ENCODE data around the gene NOCT. TPM values are rescaled to one million over a fixed set of nuclear protein-coding genes. Genes with fewer than 3 reads are reported as not detected.
"Not testable (repeated sequence)": the region's sequence is repeated elsewhere in the genome, so short reads cannot be mapped to it uniquely, and the experiment has no call there.

NOCT gene
- polyA plus RNA-seq, 6 donors from 2014 or later, result 0.41 to 4.3 (median 1.3) TPM; not detected in 1

DNA sequence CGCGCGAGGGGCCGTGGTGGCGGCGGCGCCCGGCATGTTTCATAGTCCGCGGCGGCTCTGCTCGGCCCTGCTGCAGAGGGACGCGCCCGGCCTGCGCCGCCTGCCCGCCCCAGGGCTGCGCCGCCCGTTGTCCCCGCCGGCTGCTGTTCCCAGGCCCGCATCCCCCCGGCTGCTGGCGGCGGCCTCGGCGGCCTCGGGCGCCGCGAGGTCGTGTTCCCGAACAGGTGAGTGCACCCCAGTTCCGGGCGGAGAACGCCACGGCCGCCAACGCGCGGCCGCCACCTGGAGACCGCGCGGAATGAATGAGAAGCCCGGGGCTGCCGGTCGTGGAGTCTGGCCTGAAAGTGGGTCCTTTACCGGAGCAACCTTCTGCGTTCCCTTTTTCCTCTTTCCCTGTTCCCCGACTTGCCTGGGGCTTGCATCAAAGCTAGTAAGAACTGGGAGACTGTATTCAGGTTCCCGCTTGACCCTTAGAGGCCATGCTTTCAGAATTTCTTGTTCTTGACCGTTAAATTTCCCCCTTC is 429 bp downstream of the NOCT start:
- H3K36me3 Mint-ChIP-seq, result no peaks in the 10 kb centered on the region
- no peak for DNase-seq
- peak overlapping the region; percentile 83 to 98 (median 91) for H3K4me3 Mint-ChIP-seq

DNA sequence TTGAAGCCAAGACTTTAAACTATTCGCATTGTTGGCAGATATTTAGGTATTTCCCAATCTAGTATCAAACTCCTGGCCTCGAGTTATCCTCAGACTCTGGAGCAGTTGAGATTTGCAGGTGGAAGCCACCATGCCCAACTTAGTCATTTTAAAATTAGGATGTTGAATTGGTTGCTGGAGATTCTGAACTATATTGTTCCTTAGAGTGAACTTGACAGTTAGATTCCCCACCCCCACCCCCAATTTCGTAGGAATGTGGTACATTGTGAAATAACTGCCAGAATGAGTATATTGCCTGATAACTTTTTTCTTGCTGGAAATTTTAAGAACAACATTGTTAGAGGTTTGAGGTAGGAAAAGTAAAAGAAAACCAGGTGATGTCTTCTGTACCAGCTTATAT is 2.3 kb downstream of the NOCT start:
- ATAC-seq (ENCODE audit: low read depth in 2 of 2), result no peak
- Mint-ChIP-seq H3K27ac (peak overlapping the region in 2 of 6 donors; percentile 48 to 65), H3K4me3 (peak overlapping the region in 1 of 8 donors; percentile 71), H3K9me3 (no peaks in the 10 kb centered on the region), H3K36me3 (no peaks in the 10 kb centered on the region), H3K4me1 (peaks cover 11 to 21% (median 18%) of the 10 kb centered on the region in 3 donors), H3K27me3 (no peaks in the 10 kb centered on the region)
- no peak for DNase-seq

More for the DNA sequence above, 429 bp downstream of the NOCT start:
- peak overlapping the region; percentile 94 to 100 (median 100) for H3K27ac Mint-ChIP-seq
- ATAC-seq (ENCODE audit: low read depth in 2 of 2), result peak; percentile 8 to 10
- H3K27me3 Mint-ChIP-seq, result no peaks in the 10 kb centered on the region
- H3K4me1 Mint-ChIP-seq, result peaks cover 11 to 17% (median 16%) of the 10 kb centered on the region in 3 donors
- H3K9me3 Mint-ChIP-seq, result no peaks in the 10 kb centered on the region

DNA sequence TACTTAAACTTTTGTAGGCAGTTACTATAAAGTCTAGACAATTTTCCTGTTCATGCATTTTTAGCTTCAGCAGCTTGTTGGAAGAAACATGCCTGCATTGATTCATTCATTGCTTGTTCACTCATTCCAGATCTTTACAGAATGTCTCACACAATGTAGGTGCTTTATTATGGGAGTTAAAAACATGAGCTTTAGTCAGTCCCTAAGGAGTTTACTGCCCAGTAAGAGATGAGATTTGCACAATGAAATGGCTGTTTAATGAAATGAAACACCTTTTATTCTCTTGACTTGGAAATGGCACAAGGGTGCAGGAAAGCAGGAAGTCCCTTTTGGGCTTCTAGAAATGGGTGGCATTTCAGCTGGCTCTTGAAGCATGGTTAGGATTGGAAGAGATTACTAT is 2.9 kb downstream of the NOCT start:
- no peaks in the 10 kb centered on the region for H3K27me3 Mint-ChIP-seq

DNA sequence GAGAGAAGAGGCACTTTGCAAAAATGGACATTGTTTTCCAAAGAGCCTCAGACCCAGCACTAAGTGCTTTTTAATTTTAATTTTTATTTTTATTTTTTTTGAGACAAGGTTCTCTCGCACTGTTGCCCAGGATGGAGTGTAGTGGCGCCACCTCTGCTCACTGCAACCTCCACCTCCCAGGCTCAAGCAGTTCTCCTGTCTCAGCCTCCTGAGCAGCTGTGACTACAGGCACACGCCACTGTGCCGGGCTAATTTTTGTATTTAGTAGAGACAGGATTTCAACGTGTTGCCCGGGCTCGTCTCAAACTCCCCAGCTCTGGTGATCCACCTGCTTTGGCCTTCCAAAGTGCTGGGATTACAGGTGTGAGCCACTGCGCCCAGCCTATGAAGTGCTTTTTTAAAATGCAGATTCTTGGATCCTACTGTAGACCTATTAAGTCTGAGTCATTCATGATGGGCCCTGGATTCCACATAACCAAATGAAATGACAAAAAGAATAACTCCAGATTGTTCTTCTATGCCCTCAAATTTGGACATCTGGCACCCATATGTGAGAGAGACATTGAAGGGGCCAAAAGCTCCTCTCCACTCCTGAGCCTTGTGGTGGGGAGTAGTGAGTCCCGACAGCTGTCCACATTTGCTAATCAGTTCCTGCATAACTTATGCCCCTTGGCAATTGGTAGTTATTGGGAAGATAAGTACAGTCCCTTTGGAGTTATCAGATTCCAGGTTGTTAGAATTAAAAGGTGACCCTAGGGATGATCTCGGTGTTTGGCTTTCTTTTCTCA is 3.6 kb downstream of the NOCT start:
- Mint-ChIP-seq H3K4me1 (peaks cover 11 to 21% (median 18%) of the 10 kb centered on the region in 3 donors), H3K36me3 (no peaks in the 10 kb centered on the region), H3K9me3 (no peaks in the 10 kb centered on the region), H3K27ac (peak overlapping the region in 2 of 6 donors; percentile 11 to 18), H3K4me3 (peak overlapping the region in 1 of 8 donors; percentile 71), H3K27me3 (no peaks in the 10 kb centered on the region)
- DNase-seq (no peak), ATAC-seq (ENCODE audit: low read depth in 2 of 2) (no peak)

More for the DNA sequence above, 2.9 kb downstream of the NOCT start:
- Mint-ChIP-seq H3K9me3 (no peaks in the 10 kb centered on the region), H3K4me3 (peak overlapping the region in 1 of 8 donors; percentile 71), H3K27ac (peak overlapping the region in 3 of 6 donors; percentile 13 to 86 (median 18)), H3K4me1 (peaks cover 11 to 21% (median 18%) of the 10 kb centered on the region in 3 donors), H3K36me3 (no peaks in the 10 kb centered on the region)
- no peak for ATAC-seq (ENCODE audit: low read depth in 2 of 2)
- no peak for DNase-seq

DNA sequence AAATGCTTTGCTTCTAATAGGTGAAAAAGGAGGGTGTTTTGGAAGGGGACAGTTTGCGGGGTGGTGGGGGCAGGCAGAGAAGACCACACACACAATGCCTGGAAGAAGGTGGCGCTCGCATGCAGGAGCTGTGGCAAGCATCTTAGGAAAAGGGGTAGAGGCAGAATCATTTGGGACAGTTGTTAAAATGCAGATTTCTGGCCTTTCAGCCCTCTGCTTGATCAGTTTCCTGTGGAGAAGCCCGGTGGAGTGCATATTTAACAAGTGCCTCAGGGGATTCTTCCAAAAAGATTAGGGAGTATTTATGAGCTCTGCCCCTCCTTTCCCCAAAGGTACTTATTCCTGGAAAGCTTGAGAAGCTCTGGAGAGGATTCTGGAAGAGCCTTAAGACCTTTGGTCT is 4.8 kb downstream of the NOCT start:
- Mint-ChIP-seq H3K4me3 (no peak overlapping the region), H3K4me1 (peaks cover 1 to 13% (median 10%) of the 10 kb centered on the region in 3 donors), H3K36me3 (no peaks in the 10 kb centered on the region), H3K27ac (no peak overlapping the region), H3K27me3 (no peaks in the 10 kb centered on the region), H3K9me3 (no peaks in the 10 kb centered on the region)
- ATAC-seq (ENCODE audit: low read depth in 2 of 2) (no peak), DNase-seq (no peak)

DNA sequence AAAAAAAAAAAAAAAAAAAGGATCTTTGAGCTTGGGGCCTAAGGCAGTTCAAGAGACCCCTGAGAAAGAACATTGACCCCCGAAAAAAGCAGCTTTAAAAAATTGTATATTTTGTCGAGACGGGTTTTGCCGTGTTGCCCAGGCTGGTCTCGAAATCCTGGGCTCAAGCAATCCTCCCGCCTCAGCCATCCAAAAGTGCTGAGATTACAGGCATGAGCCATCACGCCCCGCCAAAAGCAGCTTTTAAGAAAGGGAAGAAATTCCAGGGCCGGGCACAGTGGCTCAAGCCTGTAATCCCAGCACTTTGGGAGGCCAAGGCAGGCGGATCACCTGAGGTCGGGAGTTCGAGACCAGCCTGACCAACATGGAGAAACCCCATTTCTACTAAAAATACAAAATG is 5.5 kb downstream of the NOCT start:
- not testable (repeated sequence) for ATAC-seq (ENCODE audit: low read depth in 2 of 2); DNase-seq; H3K4me3 Mint-ChIP-seq

DNA sequence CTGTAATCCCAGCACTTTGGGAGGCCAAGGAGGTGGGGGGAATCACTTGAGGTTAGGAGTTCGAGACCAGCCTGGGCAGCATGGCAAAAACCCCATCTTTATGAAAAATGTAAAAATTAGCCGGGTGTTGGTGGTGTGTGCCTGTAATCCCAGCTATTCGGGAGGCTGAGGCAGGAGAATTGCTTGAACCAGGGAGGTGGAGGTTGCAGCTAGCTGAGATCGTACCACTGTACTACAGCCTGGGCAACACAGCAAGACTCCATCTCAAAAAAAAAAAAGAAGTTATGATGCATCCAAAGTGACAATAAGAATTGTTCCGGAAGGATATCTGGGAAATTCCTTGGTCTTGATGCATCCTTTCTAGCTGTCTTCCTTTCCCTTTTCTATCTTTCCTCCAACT is 7.3 kb downstream of the NOCT start:
- peaks cover 0 to 13% (median 8%) of the 10 kb centered on the region in 3 donors for H3K4me1 Mint-ChIP-seq
- H3K9me3 Mint-ChIP-seq, result no peaks in the 10 kb centered on the region
- no peak overlapping the region for H3K27ac Mint-ChIP-seq
- DNase-seq (no peak), ATAC-seq (ENCODE audit: low read depth in 2 of 2) (no peak)
- no peak overlapping the region for H3K4me3 Mint-ChIP-seq
- H3K27me3 Mint-ChIP-seq, result no peaks in the 10 kb centered on the region
- H3K36me3 Mint-ChIP-seq, result no peaks in the 10 kb centered on the region

More for the DNA sequence above, 5.5 kb downstream of the NOCT start:
- not testable (repeated sequence) for H3K9me3 Mint-ChIP-seq, H3K27ac Mint-ChIP-seq, H3K36me3 Mint-ChIP-seq, H3K27me3 Mint-ChIP-seq
- peaks cover 0 to 13% (median 10%) of the 10 kb centered on the region in 3 donors for H3K4me1 Mint-ChIP-seq

DNA sequence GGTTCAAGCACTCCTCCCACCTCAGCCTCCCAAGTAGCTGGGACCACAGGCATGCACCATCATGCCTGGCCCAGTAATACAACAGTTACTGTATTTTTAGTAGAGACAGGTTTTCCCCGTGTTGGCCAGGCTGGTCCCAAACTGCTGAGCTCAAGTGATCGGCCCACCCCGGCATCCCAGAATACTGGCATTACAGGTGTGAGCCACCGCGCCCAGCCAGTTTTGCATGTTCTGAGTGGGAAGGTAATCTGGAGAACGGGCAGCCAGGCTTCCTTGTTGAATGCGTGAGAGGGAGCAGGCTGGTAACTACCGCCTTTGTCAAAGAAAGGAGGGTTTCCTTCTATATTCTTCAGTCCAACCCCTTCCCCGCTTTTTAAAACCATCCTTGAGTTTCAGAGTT is 9.1 kb downstream of the NOCT start:
- H3K27me3 Mint-ChIP-seq, result no peaks in the 10 kb centered on the region
- ATAC-seq (ENCODE audit: low read depth in 2 of 2) (no peak), DNase-seq (no peak)
- H3K36me3 Mint-ChIP-seq, result no peaks in the 10 kb centered on the region
- H3K27ac Mint-ChIP-seq, result peak overlapping the region in 1 of 6 donors; percentile 92
- H3K4me3 Mint-ChIP-seq, result no peak overlapping the region
- peaks cover 0 to 9% (median 6%) of the 10 kb centered on the region in 3 donors for H3K4me1 Mint-ChIP-seq
- H3K9me3 Mint-ChIP-seq, result no peaks in the 10 kb centered on the region

DNA sequence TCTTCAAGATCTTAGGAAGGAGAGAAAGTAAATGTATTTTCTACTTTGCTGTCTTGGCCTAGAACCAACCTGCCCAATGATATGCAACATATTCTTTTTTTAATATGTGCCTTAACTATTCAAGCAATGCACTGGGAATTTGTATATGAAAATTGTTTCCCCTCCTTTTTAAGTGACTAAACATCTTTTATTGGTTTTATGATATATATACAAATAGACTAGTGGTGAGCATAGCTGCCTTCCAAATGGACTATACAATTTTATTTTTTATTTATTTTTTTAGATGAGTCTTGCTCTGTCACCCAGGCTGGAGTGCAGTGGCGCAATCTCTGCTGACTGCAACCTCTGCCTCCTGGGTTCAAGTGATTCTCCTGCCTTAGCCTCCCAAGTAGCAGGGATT is 10.3 kb downstream of the NOCT start:
- DNase-seq, result no peak
- no peak for ATAC-seq (ENCODE audit: low read depth in 2 of 2)
- Mint-ChIP-seq H3K9me3 (no peaks in the 10 kb centered on the region), H3K36me3 (no peaks in the 10 kb centered on the region), H3K27ac (no peak overlapping the region), H3K27me3 (no peaks in the 10 kb centered on the region), H3K4me3 (no peak overlapping the region), H3K4me1 (peaks cover 3 to 9% (median 8%) of the 10 kb centered on the region in 3 donors)

DNA sequence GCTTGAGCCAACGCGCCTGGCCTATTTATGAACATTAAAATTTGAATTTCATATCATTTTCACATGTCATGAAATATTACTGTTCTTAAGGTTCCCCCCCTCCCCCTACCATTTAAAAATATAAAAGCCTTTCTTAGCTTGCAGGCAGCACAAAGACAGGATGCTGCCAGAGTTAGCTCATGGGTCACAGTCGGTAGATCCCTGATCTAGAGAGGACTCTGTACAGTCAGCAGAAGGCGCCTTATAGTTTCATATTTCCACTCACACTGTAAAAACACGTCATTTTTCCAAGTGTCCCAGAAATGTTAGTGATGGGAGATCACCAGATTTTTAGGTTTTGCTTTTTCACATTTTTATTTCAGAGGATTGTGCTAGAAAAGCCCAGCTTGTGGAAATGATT is 12.2 kb downstream of the NOCT start:
- DNase-seq (no peak), ATAC-seq (ENCODE audit: low read depth in 2 of 2) (no peak)
- no peaks in the 10 kb centered on the region for H3K9me3 Mint-ChIP-seq
- no peaks in the 10 kb centered on the region for H3K36me3 Mint-ChIP-seq
- no peak overlapping the region for H3K4me3 Mint-ChIP-seq
- no peak overlapping the region for H3K27ac Mint-ChIP-seq
- peaks cover 5 to 15% (median 12%) of the 10 kb centered on the region in 3 donors for H3K4me1 Mint-ChIP-seq
- H3K27me3 Mint-ChIP-seq, result no peaks in the 10 kb centered on the region

DNA sequence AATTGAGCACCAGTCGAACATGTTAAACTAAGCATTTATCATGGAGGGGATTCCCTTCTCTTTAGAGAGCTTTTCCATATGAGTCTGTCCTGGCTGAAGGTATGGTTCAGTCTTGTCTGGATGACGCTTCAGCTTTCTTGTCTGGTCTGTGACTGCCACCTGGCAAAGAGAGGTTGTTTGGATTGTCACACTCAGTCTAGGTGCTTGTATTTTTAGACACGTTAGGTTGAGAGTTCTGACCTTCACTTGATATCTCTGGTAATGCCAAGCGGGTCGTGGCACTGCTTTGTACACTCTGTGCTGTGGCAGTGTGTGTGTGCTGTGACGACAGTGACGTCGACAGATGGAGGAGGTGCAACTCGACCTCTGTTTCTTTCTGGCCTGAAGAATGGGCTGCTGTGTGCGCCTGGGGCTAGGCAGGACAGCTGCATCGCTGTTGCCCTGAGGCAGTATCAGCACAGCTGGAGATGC is 12.6 kb downstream of the NOCT start:
- no peaks in the 10 kb centered on the region for H3K27me3 Mint-ChIP-seq
- no peaks in the 10 kb centered on the region for H3K9me3 Mint-ChIP-seq
- ATAC-seq (ENCODE audit: low read depth in 2 of 2) (no peak), DNase-seq (no peak)
- peaks cover 5 to 20% (median 16%) of the 10 kb centered on the region in 3 donors for H3K4me1 Mint-ChIP-seq
- H3K4me3 Mint-ChIP-seq, result no peak overlapping the region
- peak overlapping the region in 1 of 6 donors; percentile 15 for H3K27ac Mint-ChIP-seq
- no peaks in the 10 kb centered on the region for H3K36me3 Mint-ChIP-seq

DNA sequence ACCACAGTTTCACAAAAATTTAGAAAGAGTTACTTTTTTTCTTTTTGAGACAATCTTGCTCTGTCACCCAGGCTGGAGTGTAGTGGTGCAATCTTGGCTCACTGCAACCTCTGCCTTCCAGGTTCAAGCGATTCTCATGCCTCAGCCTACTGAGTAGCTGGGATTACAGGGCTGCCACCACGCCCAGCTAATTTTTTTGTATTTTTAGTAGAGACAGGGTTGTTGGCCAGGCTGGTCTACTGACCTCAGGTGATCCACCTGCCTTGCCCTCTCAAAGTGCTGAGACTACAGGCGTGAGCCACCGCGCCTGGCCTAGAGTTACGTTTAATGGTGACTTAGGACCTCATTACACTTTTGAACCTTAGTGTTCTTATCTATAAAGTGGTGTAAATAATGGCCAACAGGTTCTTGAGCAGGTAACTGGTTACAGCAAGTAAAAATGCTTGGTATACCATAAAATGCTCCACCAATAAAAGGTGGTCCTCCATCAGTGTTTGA is 14.3 kb downstream of the NOCT start:
- not testable (repeated sequence) for ATAC-seq (ENCODE audit: low read depth in 2 of 2); H3K4me3 Mint-ChIP-seq; H3K36me3 Mint-ChIP-seq; H3K27ac Mint-ChIP-seq; H3K9me3 Mint-ChIP-seq; DNase-seq; H3K27me3 Mint-ChIP-seq
- H3K4me1 Mint-ChIP-seq, result peaks cover 18 to 32% (median 29%) of the 10 kb centered on the region in 3 donors

DNA sequence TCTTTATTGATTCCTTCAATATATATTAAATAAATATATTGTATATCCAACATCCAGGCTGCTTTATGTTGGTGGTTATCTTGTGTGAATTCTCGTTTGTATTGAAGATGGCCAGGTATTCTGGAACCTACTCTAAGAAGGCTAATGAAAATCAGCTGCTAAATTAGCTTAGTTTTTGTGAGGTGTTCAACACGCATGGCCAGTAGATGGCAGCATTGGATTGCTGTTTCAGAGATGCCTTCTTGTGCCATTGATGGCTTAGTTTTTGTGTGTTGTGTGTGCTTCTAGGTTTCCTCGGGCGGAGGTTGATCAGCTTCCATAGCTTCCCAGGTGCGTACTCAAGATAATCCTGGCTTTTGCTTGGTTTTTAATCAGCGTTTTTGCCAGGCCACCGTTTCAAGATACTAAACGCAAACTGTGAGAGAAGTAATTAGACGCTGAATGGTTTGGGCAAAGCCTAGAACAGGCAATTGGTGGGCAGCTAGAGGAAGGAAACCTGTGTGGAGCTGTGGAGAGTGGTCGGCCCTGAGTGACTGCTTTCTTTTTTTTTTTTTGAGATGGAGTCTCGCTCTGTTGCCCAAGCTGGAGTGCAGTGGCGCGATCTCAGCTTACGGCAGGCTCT is 15.1 kb downstream of the NOCT start:
- DNase-seq, result peak; percentile 66
- peak; percentile 78 to 85 for ATAC-seq (ENCODE audit: low read depth in 2 of 2)
- no peaks in the 10 kb centered on the region for H3K36me3 Mint-ChIP-seq
- H3K9me3 Mint-ChIP-seq, result no peaks in the 10 kb centered on the region
- H3K4me1 Mint-ChIP-seq, result peaks cover 24 to 40% (median 36%) of the 10 kb centered on the region in 3 donors
- peak overlapping the region in 5 of 8 donors; percentile 5 to 76 (median 8) for H3K4me3 Mint-ChIP-seq
- no peaks in the 10 kb centered on the region for H3K27me3 Mint-ChIP-seq
- peak overlapping the region in 5 of 6 donors; percentile 0 to 72 (median 44) for H3K27ac Mint-ChIP-seq
